GM12872 (cell line): ENCODE data around the gene ARAP1.

Experiments
- CTCF ChIP-seq: IDR thresholded peaks from 3 replicates; pipeline ENCODE4 v1.5.1; 2011; ENCODE audit warnings: low read depth, mild to moderate bottlenecking, low read length, moderate library complexity; ENCODE audit not compliant: insufficient read depth

ARAP1 gene

GRCh38 chr11:72758690-72759389, 6.6 kb upstream of the ARAP1 start:
- TF ChIP-seq CTCF = no peak

- TF ChIP-seq CTCF = no peak
Measured at GRCh38 chr11:72758304-72758689, 6.1 kb upstream of the ARAP1 start.

- TF ChIP-seq CTCF = no peak
Measured at GRCh38 chr11:72755713-72756285, 3.6 kb upstream of the ARAP1 start.

GRCh38 chr11:72754544-72755155, 2.4 kb upstream of the ARAP1 start:
- TF ChIP-seq CTCF = no peak

- no peak for TF ChIP-seq CTCF
Measured at GRCh38 chr11:72754149-72754543, 1.9 kb upstream of the ARAP1 start.

GRCh38 chr11:72753341-72754148, 1.3 kb upstream of the ARAP1 start:
- TF ChIP-seq CTCF = no peak
